WTC11 (cell line): ENCODE results near the gene SETD1B. TPM values are rescaled to one million over a fixed set of nuclear protein-coding genes. Genes with fewer than 3 reads are reported as not detected.

Experiments
- ATAC-seq: fragments of 200-7000 bp; cut with Tn5 transposase; 2 replicates; pipeline ENCODE4 v1.10.0; 2021; ENCODE audit warnings: mild to moderate bottlenecking, moderate library complexity
- CTCF ChIA-PET: fragments of 300-600 bp; sonication (Branson Sonifier 250); formaldehyde crosslinking; loops from one replicate; lab custom pipeline; 2021; ENCODE audit warnings: antibody characterized with exemption; lab: Charles Lee
- POLR2A ChIA-PET: fragments of 350-600 bp; sonication (Branson Sonifier 250); formaldehyde crosslinking; loops from one replicate; lab custom pipeline; 2021; ENCODE audit warnings: antibody characterized with exemption; lab: Charles Lee
- DNase-seq: peaks from one replicate; pipeline ENCODE4 v3.0.0; 2021; ENCODE audit warnings: low spot score
- H3K27ac Mint-ChIP-seq: 2 replicates; pipeline ENCODE4 v1.8.0; 2021; ENCODE audit warnings: mixed read lengths
- H3K27me3 Mint-ChIP-seq: 2 replicates; pipeline ENCODE4 v1.8.0; 2021; ENCODE audit warnings: low read depth, mild to moderate bottlenecking, moderate library complexity, mixed read lengths
- H3K36me3 Mint-ChIP-seq: 2 replicates; pipeline ENCODE4 v1.8.0; 2021; ENCODE audit warnings: mixed read lengths
- H3K4me1 Mint-ChIP-seq: 2 replicates; pipeline ENCODE4 v1.8.0; 2022; ENCODE audit warnings: mixed read lengths
- H3K4me3 Mint-ChIP-seq: 2 replicates; pipeline ENCODE4 v1.8.0; 2021; ENCODE audit warnings: mild to moderate bottlenecking, moderate library complexity, mixed read lengths
- H3K9me3 Mint-ChIP-seq: 2 replicates; pipeline ENCODE4 v1.8.0; 2021; ENCODE audit warnings: mixed read lengths
- ATF3 ChIP-seq: sonication (generic); formaldehyde crosslinking; conservative IDR thresholded peaks from 2 replicates; pipeline ENCODE4 v1.8.1; 2022; ENCODE audit warnings: mild to moderate bottlenecking, missing genetic modification reagents
- CREM ChIP-seq: sonication (generic); formaldehyde crosslinking; IDR thresholded peaks from 2 replicates; pipeline ENCODE4 v1.8.1; 2022; ENCODE audit warnings: mild to moderate bottlenecking, missing genetic modification reagents, moderate library complexity
- ELF4 ChIP-seq: sonication (generic); formaldehyde crosslinking; IDR thresholded peaks from 2 replicates; pipeline ENCODE4 v1.8.1; 2022; ENCODE audit warnings: low read depth, mild to moderate bottlenecking, moderate library complexity, missing genetic modification reagents
- ESRRA ChIP-seq: sonication (generic); formaldehyde crosslinking; IDR thresholded peaks from 2 replicates; pipeline ENCODE4 v1.8.1; 2022; ENCODE audit warnings: mild to moderate bottlenecking, missing genetic modification reagents, borderline replicate concordance
- FOXJ3 ChIP-seq: sonication (generic); formaldehyde crosslinking; IDR thresholded peaks from 2 replicates; pipeline ENCODE4 v1.9.0; 2021; ENCODE audit warnings: missing genetic modification reagents, mild to moderate bottlenecking, borderline replicate concordance
- GABPB1 ChIP-seq: sonication (generic); formaldehyde crosslinking; IDR thresholded peaks from 2 replicates; pipeline ENCODE4 v1.8.1; 2023; ENCODE audit warnings: mild to moderate bottlenecking, missing genetic modification reagents
- GTF2I ChIP-seq: fragments of 250-450 bp; sonication (Bioruptor Pico); conservative IDR thresholded peaks from 2 replicates; pipeline ENCODE4 v1.4.0; 2021; ENCODE audit warnings: mild to moderate bottlenecking
- IRF2 ChIP-seq: sonication (generic); formaldehyde crosslinking; IDR thresholded peaks from 2 replicates; pipeline ENCODE4 v1.8.0; 2022; ENCODE audit warnings: low read depth, missing genetic modification reagents, borderline replicate concordance
- JUN ChIP-seq: sonication (generic); formaldehyde crosslinking; IDR thresholded peaks from 2 replicates; pipeline ENCODE4 v1.8.0; 2023; ENCODE audit warnings: mild to moderate bottlenecking, missing genetic modification reagents
- MLX ChIP-seq: sonication (generic); formaldehyde crosslinking; IDR thresholded peaks from 2 replicates; pipeline ENCODE4 v1.8.1; 2023; ENCODE audit warnings: mild to moderate bottlenecking, missing genetic modification reagents, moderate library complexity
- NFE2L1 ChIP-seq: sonication (generic); formaldehyde crosslinking; IDR thresholded peaks from 2 replicates; pipeline ENCODE4 v1.8.1; 2023; ENCODE audit warnings: missing genetic modification reagents
- SP1 ChIP-seq: sonication (generic); formaldehyde crosslinking; conservative IDR thresholded peaks from 2 replicates; pipeline ENCODE4 v1.8.1; 2022; ENCODE audit warnings: missing genetic modification reagents
- STAT6 ChIP-seq: sonication (generic); formaldehyde crosslinking; conservative IDR thresholded peaks from 2 replicates; pipeline ENCODE4 v1.8.1; 2023; ENCODE audit warnings: mild to moderate bottlenecking, low read depth, missing genetic modification reagents, moderate library complexity
- TEAD1 ChIP-seq: sonication (generic); formaldehyde crosslinking; IDR thresholded peaks from 2 replicates; pipeline ENCODE4 v1.8.0; 2022; ENCODE audit warnings: mild to moderate bottlenecking, missing genetic modification reagents
- TEAD4 ChIP-seq: sonication (generic); formaldehyde crosslinking; IDR thresholded peaks from 2 replicates; pipeline ENCODE4 v1.8.0; 2022; ENCODE audit warnings: mild to moderate bottlenecking, missing genetic modification reagents
- ZBTB21 ChIP-seq: sonication (generic); formaldehyde crosslinking; IDR thresholded peaks from 2 replicates; pipeline ENCODE4 v1.8.1; 2023; ENCODE audit warnings: mild to moderate bottlenecking, missing genetic modification reagents, borderline replicate concordance
- ZBTB43 ChIP-seq: sonication (generic); formaldehyde crosslinking; IDR thresholded peaks from 2 replicates; pipeline ENCODE4 v1.8.1; 2023; ENCODE audit warnings: mild to moderate bottlenecking, missing genetic modification reagents
- ZMAT4 ChIP-seq: fragments of 250-450 bp; sonication (Bioruptor Pico); IDR thresholded peaks from 2 replicates; pipeline ENCODE4 v1.9.0; 2021; ENCODE audit warnings: mild to moderate bottlenecking
- ZNF532 ChIP-seq: fragments of 250-450 bp; sonication (Bioruptor Pico); IDR thresholded peaks from 2 replicates; pipeline ENCODE4 v1.9.0; 2021; ENCODE audit warnings: mild to moderate bottlenecking, borderline replicate concordance
- total RNA-seq: library from RNA; stranded (reverse); gene quantifications from 3 replicates; pipeline ENCODE4 v1.2.3, GENCODE V29; 2021

SETD1B gene
- total RNA-seq, 1 experiment from 2014 or later: 19.5 TPM

- peak overlapping the region; percentile 15 for H3K27ac Mint-ChIP-seq
- DNase-seq (no peak), ATAC-seq (no peak)
- POLR2A ChIA-PET: no interaction called here
- no peaks in the 10 kb centered on the region for H3K9me3 Mint-ChIP-seq
- CTCF ChIA-PET: interaction anchor here (0.7 to 3.2 kb wide), 2 partner anchors 12 to 32 kb away, joined by 4 to 18 read pairs; partner anchors contain the start of gene RHOF
- TF ChIP-seq JUN (CRISPR knock-in tag) (no peak), CREM (no peak), STAT6 (CRISPR knock-in tag) (no peak), SP1 (no peak), ZBTB43 (CRISPR knock-in tag) (no peak), GABPB1 (CRISPR knock-in tag) (no peak), NFE2L1 (no peak), ATF3 (CRISPR knock-in tag) (no peak), ZNF532 (CRISPR knock-in tag) (no peak), ESRRA (CRISPR knock-in tag) (no peak), GTF2I (no peak), IRF2 (no peak), MLX (CRISPR knock-in tag) (no peak), FOXJ3 (no peak), TEAD4 (no peak), ZBTB21 (CRISPR knock-in tag) (no peak), ELF4 (CRISPR knock-in tag) (no peak), TEAD1 (CRISPR knock-in tag) (no peak), ZMAT4 (CRISPR knock-in tag) (no peak)
- no peaks in the 10 kb centered on the region; the same call in 1 of the 2 replicates for H3K27me3 Mint-ChIP-seq
- no peaks in the 10 kb centered on the region for H3K4me1 Mint-ChIP-seq
- peaks cover 17% of the 10 kb centered on the region for H3K36me3 Mint-ChIP-seq
- H3K4me3 Mint-ChIP-seq: no peak overlapping the region
Measured at GRCh38 chr12:121762269-121762668, 41.5 kb upstream of the SETD1B start.
